Neural cell (in vitro differentiated cells): Measurements from ENCODE around the gene BAG1. TPM values are rescaled to one million over a fixed set of nuclear protein-coding genes. Genes with fewer than 3 reads are reported as not detected.

ENCODE experiments used
- H2AFZ ChIP-seq: fragments of 200-600, 300-800 bp; sonication (generic), shearing (Covaris generic); 2 replicates; pipeline ENCODE4 v1.6.0; 2014; ENCODE audit warnings: low read depth, mild to moderate bottlenecking, antibody characterized with exemption, low read length, moderate library complexity
- H3F3A ChIP-seq: fragments of 200-600 bp; shearing (Covaris generic); 2 replicates; pipeline ENCODE4 v1.6.1; 2016; ENCODE audit warnings: mild to moderate bottlenecking, moderate library complexity, mixed read lengths, antibody characterized with exemption, low read length; ENCODE audit not compliant: insufficient read depth, poor library complexity, severe bottlenecking
- H3K27ac ChIP-seq: fragments of 200-600, 300-800 bp; sonication (generic), shearing (Covaris generic); 2 replicates; pipeline ENCODE4 v1.5.1; 2014; ENCODE audit warnings: mild to moderate bottlenecking, low read length, moderate library complexity
- H3K27me3 ChIP-seq: fragments of 300-800, 200-600 bp; sonication (generic), shearing (Covaris generic); 2 replicates; pipeline ENCODE4 v1.6.0; 2014; ENCODE audit warnings: mild to moderate bottlenecking, low read depth, low read length, moderate library complexity; ENCODE audit not compliant: insufficient read depth
- H3K36me3 ChIP-seq: fragments of 300-800, 200-600 bp; sonication (generic), shearing (Covaris generic); 2 replicates; pipeline ENCODE4 v1.5.1; 2014; ENCODE audit warnings: mild to moderate bottlenecking, antibody characterized with exemption, low read length, moderate library complexity; ENCODE audit not compliant: insufficient read depth
- H3K4me2 ChIP-seq: fragments of 300-800, 200-600 bp; sonication (generic), shearing (Covaris generic); 2 replicates; pipeline ENCODE4 v1.6.0; 2014; ENCODE audit warnings: mild to moderate bottlenecking, low read length
- H3K4me3 ChIP-seq: fragments of 300-800, 200-600 bp; sonication (generic), shearing (Covaris generic); 2 replicates; pipeline ENCODE4 v1.5.1; 2014; ENCODE audit warnings: mild to moderate bottlenecking, low read length, moderate library complexity
- H3K79me2 ChIP-seq: fragments of 200-600 bp; shearing (Covaris generic); replicated peaks from 2 replicates; pipeline ENCODE4 v1.6.0; 2014; ENCODE audit warnings: mild to moderate bottlenecking, low read length, moderate library complexity; ENCODE audit not compliant: insufficient read depth
- H3K9ac ChIP-seq: fragments of 300-800, 200-600 bp; sonication (generic), shearing (Covaris generic); 2 replicates; pipeline ENCODE4 v1.6.1; 2016; ENCODE audit warnings: mild to moderate bottlenecking, low read length, mixed read lengths
- H3K9me2 ChIP-seq: fragments of 200-600 bp; shearing (Covaris generic); 2 replicates; pipeline ENCODE4 v1.6.1; 2016; ENCODE audit warnings: mild to moderate bottlenecking, low read length, mixed read lengths; ENCODE audit not compliant: insufficient read depth
- H3K9me3 ChIP-seq: fragments of 200-600, 300-800 bp; sonication (generic), shearing (Covaris generic); 2 replicates; pipeline ENCODE4 v1.6.1; 2016; ENCODE audit warnings: mild to moderate bottlenecking, mixed run types, low read length, moderate library complexity, mixed read lengths
- H4K20me1 ChIP-seq: fragments of 200-600 bp; shearing (Covaris generic); 2 replicates; pipeline ENCODE4 v1.6.1; 2016; ENCODE audit warnings: mild to moderate bottlenecking, mixed run types; ENCODE audit not compliant: insufficient read depth
- EP300 ChIP-seq: fragments of 450-650 bp; conservative IDR thresholded peaks from 2 replicates; pipeline ENCODE4 v1.6.1; 2014; ENCODE audit warnings: antibody characterized with exemption, mild to moderate bottlenecking, moderate library complexity; ENCODE audit not compliant: poor library complexity, severe bottlenecking
- EZH2 ChIP-seq: fragments of 200-600, 300-800 bp; shearing (Covaris generic), sonication (generic); IDR thresholded peaks from 2 replicates; pipeline ENCODE4 v1.6.1; 2014; ENCODE audit warnings: antibody characterized with exemption, low read length, borderline replicate concordance, mild to moderate bottlenecking; ENCODE audit not compliant: insufficient read depth, poor library complexity, severe bottlenecking
- MXI1 ChIP-seq: fragments of 450-650 bp; conservative IDR thresholded peaks from 2 replicates; pipeline ENCODE4 v1.6.1; 2014; ENCODE audit warnings: antibody characterized with exemption, mild to moderate bottlenecking; ENCODE audit not compliant: poor library complexity, severe bottlenecking
- POLR2AphosphoS5 ChIP-seq: IDR thresholded peaks from 2 replicates; pipeline ENCODE4 v1.6.1; 2012
- RAD21 ChIP-seq: fragments of 450-650 bp; conservative IDR thresholded peaks from 2 replicates; pipeline ENCODE4 v1.6.1; 2014; ENCODE audit warnings: antibody characterized with exemption, mild to moderate bottlenecking, moderate library complexity
- SMC3 ChIP-seq: fragments of 450-650 bp; conservative IDR thresholded peaks from 2 replicates; pipeline ENCODE4 v1.6.1; 2014; ENCODE audit warnings: antibody characterized with exemption, mild to moderate bottlenecking, moderate library complexity; ENCODE audit not compliant: poor library complexity
- TAF1 ChIP-seq: IDR thresholded peaks from 2 replicates; pipeline ENCODE4 v1.6.1; 2012; ENCODE audit warnings: low read depth
- polyA plus RNA-seq: library from polyadenylated mRNA; depleted of rRNA; stranded (reverse); fragments of >200 nt; gene quantifications from 2 replicates; pipeline ENCODE4 v1.2.3, GENCODE V29; 2014
- TF ChIP-seq, protein P1 (sequence below): fragments of 450-650 bp; IDR thresholded peaks from 2 replicates; pipeline ENCODE4 v1.5.1; 2014; ENCODE audit warnings: antibody characterized with exemption, mild to moderate bottlenecking, moderate library complexity; ENCODE audit not compliant: poor library complexity, severe bottlenecking
- TF ChIP-seq, protein P2 (sequence below): IDR thresholded peaks from 2 replicates; pipeline ENCODE4 v1.6.1; 2012; ENCODE audit warnings: borderline replicate concordance

Gene BAG1
- polyA plus RNA-seq, 1 donor from 2014 or later, result 94.9 TPM

DNA sequence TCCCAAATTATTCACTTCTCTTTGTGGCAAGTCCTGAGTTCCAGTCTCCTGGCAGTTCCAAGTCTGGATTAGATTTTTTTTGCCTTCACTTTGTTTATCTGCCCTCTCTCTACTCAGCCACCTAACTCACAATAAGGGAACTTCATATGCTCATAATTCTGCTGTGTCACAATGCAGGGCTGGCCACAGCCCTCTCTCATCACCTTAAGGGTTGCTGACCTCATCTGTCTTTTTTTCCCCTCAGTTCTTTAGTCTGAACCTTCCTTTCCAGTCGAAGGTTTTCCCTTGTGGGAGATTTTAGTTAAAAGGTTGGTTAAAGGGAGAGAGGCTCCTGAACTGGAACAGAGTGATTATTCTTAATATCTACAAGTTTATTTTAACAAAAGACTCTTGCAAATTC lies 4.1 kb downstream of the BAG1 start:
- Histone ChIP-seq H3K4me3 (no peak overlapping the region), H2AFZ (no peak overlapping the region), H3K4me2 (no peak overlapping the region), H3K27me3 (no peaks in the 10 kb centered on the region), H3K9ac (no peak overlapping the region), H3K9me2 (no peaks in the 10 kb centered on the region), H4K20me1 (no peaks in the 10 kb centered on the region), H3K36me3 (peaks cover 18% of the 10 kb centered on the region), H3F3A (no peaks in the 10 kb centered on the region), H3K79me2 (peaks cover 22% of the 10 kb centered on the region), H3K27ac (no peak overlapping the region), H3K9me3 (no peaks in the 10 kb centered on the region)
- TF ChIP-seq EZH2 (no peak), POLR2AphosphoS5 (no peak), TAF1 (no peak), SMC3 (no peak), MXI1 (no peak), RAD21 (no peak)
- TF ChIP-seq, protein P1, sequence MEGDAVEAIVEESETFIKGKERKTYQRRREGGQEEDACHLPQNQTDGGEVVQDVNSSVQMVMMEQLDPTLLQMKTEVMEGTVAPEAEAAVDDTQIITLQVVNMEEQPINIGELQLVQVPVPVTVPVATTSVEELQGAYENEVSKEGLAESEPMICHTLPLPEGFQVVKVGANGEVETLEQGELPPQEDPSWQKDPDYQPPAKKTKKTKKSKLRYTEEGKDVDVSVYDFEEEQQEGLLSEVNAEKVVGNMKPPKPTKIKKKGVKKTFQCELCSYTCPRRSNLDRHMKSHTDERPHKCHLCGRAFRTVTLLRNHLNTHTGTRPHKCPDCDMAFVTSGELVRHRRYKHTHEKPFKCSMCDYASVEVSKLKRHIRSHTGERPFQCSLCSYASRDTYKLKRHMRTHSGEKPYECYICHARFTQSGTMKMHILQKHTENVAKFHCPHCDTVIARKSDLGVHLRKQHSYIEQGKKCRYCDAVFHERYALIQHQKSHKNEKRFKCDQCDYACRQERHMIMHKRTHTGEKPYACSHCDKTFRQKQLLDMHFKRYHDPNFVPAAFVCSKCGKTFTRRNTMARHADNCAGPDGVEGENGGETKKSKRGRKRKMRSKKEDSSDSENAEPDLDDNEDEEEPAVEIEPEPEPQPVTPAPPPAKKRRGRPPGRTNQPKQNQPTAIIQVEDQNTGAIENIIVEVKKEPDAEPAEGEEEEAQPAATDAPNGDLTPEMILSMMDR, result no peak
- TF ChIP-seq, protein P2, sequence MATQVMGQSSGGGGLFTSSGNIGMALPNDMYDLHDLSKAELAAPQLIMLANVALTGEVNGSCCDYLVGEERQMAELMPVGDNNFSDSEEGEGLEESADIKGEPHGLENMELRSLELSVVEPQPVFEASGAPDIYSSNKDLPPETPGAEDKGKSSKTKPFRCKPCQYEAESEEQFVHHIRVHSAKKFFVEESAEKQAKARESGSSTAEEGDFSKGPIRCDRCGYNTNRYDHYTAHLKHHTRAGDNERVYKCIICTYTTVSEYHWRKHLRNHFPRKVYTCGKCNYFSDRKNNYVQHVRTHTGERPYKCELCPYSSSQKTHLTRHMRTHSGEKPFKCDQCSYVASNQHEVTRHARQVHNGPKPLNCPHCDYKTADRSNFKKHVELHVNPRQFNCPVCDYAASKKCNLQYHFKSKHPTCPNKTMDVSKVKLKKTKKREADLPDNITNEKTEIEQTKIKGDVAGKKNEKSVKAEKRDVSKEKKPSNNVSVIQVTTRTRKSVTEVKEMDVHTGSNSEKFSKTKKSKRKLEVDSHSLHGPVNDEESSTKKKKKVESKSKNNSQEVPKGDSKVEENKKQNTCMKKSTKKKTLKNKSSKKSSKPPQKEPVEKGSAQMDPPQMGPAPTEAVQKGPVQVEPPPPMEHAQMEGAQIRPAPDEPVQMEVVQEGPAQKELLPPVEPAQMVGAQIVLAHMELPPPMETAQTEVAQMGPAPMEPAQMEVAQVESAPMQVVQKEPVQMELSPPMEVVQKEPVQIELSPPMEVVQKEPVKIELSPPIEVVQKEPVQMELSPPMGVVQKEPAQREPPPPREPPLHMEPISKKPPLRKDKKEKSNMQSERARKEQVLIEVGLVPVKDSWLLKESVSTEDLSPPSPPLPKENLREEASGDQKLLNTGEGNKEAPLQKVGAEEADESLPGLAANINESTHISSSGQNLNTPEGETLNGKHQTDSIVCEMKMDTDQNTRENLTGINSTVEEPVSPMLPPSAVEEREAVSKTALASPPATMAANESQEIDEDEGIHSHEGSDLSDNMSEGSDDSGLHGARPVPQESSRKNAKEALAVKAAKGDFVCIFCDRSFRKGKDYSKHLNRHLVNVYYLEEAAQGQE, result no peak

DNA sequence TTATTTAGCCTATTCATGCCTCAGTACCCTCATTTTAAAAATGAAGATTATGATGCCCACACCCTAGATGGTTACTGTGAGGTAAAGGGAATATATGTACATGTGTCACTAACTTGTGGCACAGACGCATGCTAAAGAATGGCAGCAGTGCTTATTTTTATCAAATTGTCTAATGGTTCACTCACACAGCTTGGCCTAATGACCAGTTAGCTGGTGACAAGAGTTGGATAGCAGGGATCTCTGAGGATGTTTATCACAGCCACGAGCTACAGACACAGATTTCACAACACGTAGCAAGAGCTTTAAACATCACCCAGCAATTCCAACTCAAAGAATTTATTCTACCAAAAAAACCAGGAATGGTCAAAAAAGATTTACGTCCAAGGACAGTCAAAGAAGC lies 7.2 kb downstream of the BAG1 start:
- H3K9me2 ChIP-seq, result no peaks in the 10 kb centered on the region
- TF ChIP-seq EP300 (no peak), SMC3 (no peak), RAD21 (no peak), MXI1 (no peak), EZH2 (no peak), TAF1 (no peak), POLR2AphosphoS5 (no peak)
- TF ChIP-seq, protein P1, result no peak
- H3K9me3 ChIP-seq, result no peaks in the 10 kb centered on the region
- no peak overlapping the region for H3K27ac ChIP-seq
- H2AFZ ChIP-seq, result no peak overlapping the region
- H4K20me1 ChIP-seq, result no peaks in the 10 kb centered on the region
- H3K9ac ChIP-seq, result no peak overlapping the region
- no peak overlapping the region for H3K4me2 ChIP-seq
- H3F3A ChIP-seq, result no peaks in the 10 kb centered on the region
- H3K79me2 ChIP-seq, result no peaks in the 10 kb centered on the region
- peaks cover 18% of the 10 kb centered on the region for H3K36me3 ChIP-seq
- H3K4me3 ChIP-seq, result no peak overlapping the region
- H3K27me3 ChIP-seq, result no peaks in the 10 kb centered on the region
